Measurements from ENCODE around the gene USP4.
"Not testable (repeated sequence)": the region's sequence is repeated elsewhere in the genome, so short reads cannot be mapped to it uniquely, and the experiment has no call there.

Gene USP4

GRCh38 chr3:49352890-49353421 is 13.1 kb upstream of the USP4 start:
- no peak for DNase-seq
- H3K4me1 ChIP-seq (ENCODE audit: control extremely low read depth in 1 of 4, control insufficient read depth in 4 of 4, insufficient read depth in 4 of 4, low read length in 3 of 4): peaks cover 27 to 68% (median 64%) of the 10 kb centered on the region in 4 experiments
- H3K4me3 ChIP-seq (ENCODE audit: control insufficient read depth in 1 of 7, extremely low read depth in 1 of 7, insufficient read depth in 4 of 7, low read depth in 2 of 7, low read length in 6 of 7): no peak overlapping the region
- ChIA-PET POLR2A (interaction anchor here (0.7 to 4.2 kb wide), 3 partner anchors 8 to 13 kb away, joined by 3 to 30 read pairs (median 7); partner anchors contain the start of gene USP4), CTCF (interaction anchor here (0.8 to 2.4 kb wide), 3 partner anchors 11 to 56 kb away, joined by 4 to 21 read pairs (median 4); partner anchors contain the start of gene USP4)
- H3K9me3 ChIP-seq (ENCODE audit: control extremely low read depth in 1 of 5, control insufficient read depth in 4 of 5, insufficient read depth in 2 of 5, low read depth in 1 of 5, low read length in 4 of 5): no peaks in the 10 kb centered on the region
- H3K27me3 ChIP-seq (replicated peaks in 2 of 5; ENCODE audit: control insufficient read depth in 4 of 5, insufficient read depth in 5 of 5, low read length in 4 of 5): no peaks in the 10 kb centered on the region
- WGBS (ENCODE audit: insufficient coverage): 81% methylated on average over 3 of the region's 5 CpGs
- peak overlapping the region in 1 of 2 experiments; percentile 75 for H3K27ac ChIP-seq (ENCODE audit: insufficient read depth in 1 of 2, low read depth in 1 of 2, low read length in 2 of 2, poor library complexity in 1 of 2, severe bottlenecking in 2 of 2)
- H3K36me3 ChIP-seq (ENCODE audit: control insufficient read depth in 4 of 4, insufficient read depth in 4 of 4, low read length in 3 of 4): peaks cover 0 to 16% (median 11%) of the 10 kb centered on the region in 4 experiments

DNA sequence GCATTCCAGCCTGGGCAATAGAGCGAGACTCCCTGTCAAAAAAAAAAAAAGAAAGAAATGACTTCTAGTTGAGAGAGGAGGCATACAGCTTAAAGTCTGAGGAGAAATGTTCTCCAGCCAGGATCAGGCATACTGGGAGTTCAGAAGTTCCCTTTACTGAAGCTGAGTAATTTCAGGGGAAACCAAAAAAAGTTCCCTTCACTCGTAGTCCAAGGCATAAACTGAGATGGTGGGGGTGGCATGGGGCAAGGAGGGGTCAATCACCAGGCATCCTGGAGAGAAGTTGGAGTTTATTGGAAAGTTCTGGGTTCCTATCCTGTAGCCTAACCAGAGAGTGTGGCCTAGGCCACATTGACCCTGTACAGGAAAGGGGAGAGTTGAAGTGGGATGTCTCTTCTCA is 12.4 kb upstream of the USP4 start:
- Histone ChIP-seq H3K4me3 (ENCODE audit: control insufficient read depth in 1 of 7, extremely low read depth in 1 of 7, insufficient read depth in 4 of 7, low read depth in 2 of 7, low read length in 6 of 7) (peak overlapping the region in 1 of 7 experiments; percentile 20), H3K9me3 (ENCODE audit: control extremely low read depth in 1 of 5, control insufficient read depth in 4 of 5, insufficient read depth in 2 of 5, low read depth in 1 of 5, low read length in 4 of 5) (no peaks in the 10 kb centered on the region), H3K27ac (ENCODE audit: insufficient read depth in 1 of 2, low read depth in 1 of 2, low read length in 2 of 2, poor library complexity in 1 of 2, severe bottlenecking in 2 of 2) (peak overlapping the region; percentile 37 to 75), H3K4me1 (ENCODE audit: control extremely low read depth in 1 of 4, control insufficient read depth in 4 of 4, insufficient read depth in 4 of 4, low read length in 3 of 4) (peaks cover 27 to 67% (median 63%) of the 10 kb centered on the region in 4 experiments), H3K27me3 (replicated peaks in 2 of 5; ENCODE audit: control insufficient read depth in 4 of 5, insufficient read depth in 5 of 5, low read length in 4 of 5) (no peaks in the 10 kb centered on the region), H3K36me3 (ENCODE audit: control insufficient read depth in 4 of 4, insufficient read depth in 4 of 4, low read length in 3 of 4) (peaks cover 0 to 15% (median 10%) of the 10 kb centered on the region in 4 experiments)
- CTCF ChIA-PET: interaction anchor here (0.8 to 2.4 kb wide), 3 partner anchors 10 to 57 kb away, joined by 4 to 21 read pairs (median 4); partner anchors contain the start of gene USP4
- POLR2A ChIA-PET: interaction anchor here (1.0 to 4.2 kb wide), 2 partner anchors 9 to 12 kb away, joined by 7 to 30 read pairs; partner anchors contain the start of gene USP4
- WGBS (ENCODE audit: insufficient coverage): 50% methylated on average over 2 of the region's 2 CpGs
- no peak for DNase-seq

GRCh38 chr3:49351521-49352011 is 11.7 kb upstream of the USP4 start:
- CTCF ChIA-PET: interaction anchor here (1.2 to 4.1 kb wide), 3 partner anchors 8 to 12 kb away, joined by 5 to 21 read pairs (median 18); partner anchors contain the start of gene USP4
- peak overlapping the region; percentile 37 to 75 for H3K27ac ChIP-seq (ENCODE audit: insufficient read depth in 1 of 2, low read depth in 1 of 2, low read length in 2 of 2, poor library complexity in 1 of 2, severe bottlenecking in 2 of 2)

GRCh38 chr3:49349348-49350114 is 9.7 kb upstream of the USP4 start:
- Histone ChIP-seq H3K27me3 (replicated peaks in 2 of 5; ENCODE audit: control insufficient read depth in 4 of 5, insufficient read depth in 5 of 5, low read length in 4 of 5) (no peaks in the 10 kb centered on the region), H3K36me3 (ENCODE audit: control insufficient read depth in 4 of 4, insufficient read depth in 4 of 4, low read length in 3 of 4) (peaks cover 0 to 2% (median 0%) of the 10 kb centered on the region in 4 experiments), H3K4me3 (ENCODE audit: control insufficient read depth in 1 of 7, extremely low read depth in 1 of 7, insufficient read depth in 4 of 7, low read depth in 2 of 7, low read length in 6 of 7) (no peak overlapping the region), H3K4me1 (ENCODE audit: control extremely low read depth in 1 of 4, control insufficient read depth in 4 of 4, insufficient read depth in 4 of 4, low read length in 3 of 4) (peaks cover 26 to 73% (median 69%) of the 10 kb centered on the region in 4 experiments), H3K27ac (ENCODE audit: insufficient read depth in 1 of 2, low read depth in 1 of 2, low read length in 2 of 2, poor library complexity in 1 of 2, severe bottlenecking in 2 of 2) (peak overlapping the region; percentile 35 to 75), H3K9me3 (ENCODE audit: control extremely low read depth in 1 of 5, control insufficient read depth in 4 of 5, insufficient read depth in 2 of 5, low read depth in 1 of 5, low read length in 4 of 5) (no peaks in the 10 kb centered on the region)
- DNase-seq: peak; percentile 38 to 82 (median 67)
- WGBS (ENCODE audit: insufficient coverage): 63% methylated on average over 2 of the region's 3 CpGs
- CTCF ChIA-PET: interaction anchor here (1.0 to 4.1 kb wide), 3 partner anchors 10 to 60 kb away, joined by 3 to 18 read pairs (median 3); partner anchors contain the start of gene USP4
- POLR2A ChIA-PET: interaction anchor here (0.5 to 4.2 kb wide), 2 partner anchors 10 to 32 kb away, joined by 3 to 30 read pairs; partner anchors contain the start of gene USP4

More at GRCh38 chr3:49351521-49352011, 11.7 kb upstream of the USP4 start:
- no peaks in the 10 kb centered on the region for H3K27me3 ChIP-seq (replicated peaks in 2 of 5; ENCODE audit: control insufficient read depth in 4 of 5, insufficient read depth in 5 of 5, low read length in 4 of 5)
- WGBS (ENCODE audit: insufficient coverage): 0% methylated on average over 1 of the region's 1 CpG
- peaks cover 25 to 67% (median 64%) of the 10 kb centered on the region in 4 experiments for H3K4me1 ChIP-seq (ENCODE audit: control extremely low read depth in 1 of 4, control insufficient read depth in 4 of 4, insufficient read depth in 4 of 4, low read length in 3 of 4)
- peak overlapping the region in 2 of 7 experiments; percentile 3 to 33 for H3K4me3 ChIP-seq (ENCODE audit: control insufficient read depth in 1 of 7, extremely low read depth in 1 of 7, insufficient read depth in 4 of 7, low read depth in 2 of 7, low read length in 6 of 7)
- POLR2A ChIA-PET: interaction anchor here (4.2 kb wide), 1 partner anchor 12 kb away, joined by 30 read pairs; the partner anchor contains the start of gene USP4
- peaks cover 0 to 12% (median 9%) of the 10 kb centered on the region in 4 experiments for H3K36me3 ChIP-seq (ENCODE audit: control insufficient read depth in 4 of 4, insufficient read depth in 4 of 4, low read length in 3 of 4)
- DNase-seq: peak in 2 of 3 donors; percentile 69 to 79
- H3K9me3 ChIP-seq (ENCODE audit: control extremely low read depth in 1 of 5, control insufficient read depth in 4 of 5, insufficient read depth in 2 of 5, low read depth in 1 of 5, low read length in 4 of 5): no peaks in the 10 kb centered on the region

- H3K36me3 ChIP-seq (ENCODE audit: control insufficient read depth in 4 of 4, insufficient read depth in 4 of 4, low read length in 3 of 4); DNase-seq; H3K9me3 ChIP-seq (ENCODE audit: control extremely low read depth in 1 of 5, control insufficient read depth in 4 of 5, insufficient read depth in 2 of 5, low read depth in 1 of 5, low read length in 4 of 5); H3K4me3 ChIP-seq (ENCODE audit: control insufficient read depth in 1 of 7, extremely low read depth in 1 of 7, insufficient read depth in 4 of 7, low read depth in 2 of 7, low read length in 6 of 7); H3K27me3 ChIP-seq (replicated peaks in 2 of 5; ENCODE audit: control insufficient read depth in 4 of 5, insufficient read depth in 5 of 5, low read length in 4 of 5): not testable (repeated sequence)
- 100% methylated on average over 6 of the region's 12 CpGs for WGBS (ENCODE audit: insufficient coverage)
- CTCF ChIA-PET: interaction anchor here (1.5 to 4.1 kb wide), 2 partner anchors 9 kb away, joined by 3 to 18 read pairs; partner anchors contain the start of gene USP4
- Histone ChIP-seq H3K4me1 (ENCODE audit: control extremely low read depth in 1 of 4, control insufficient read depth in 4 of 4, insufficient read depth in 4 of 4, low read length in 3 of 4) (peaks cover 32 to 84% (median 80%) of the 10 kb centered on the region in 4 experiments), H3K27ac (ENCODE audit: insufficient read depth in 1 of 2, low read depth in 1 of 2, low read length in 2 of 2, poor library complexity in 1 of 2, severe bottlenecking in 2 of 2) (peak overlapping the region in 1 of 2 experiments; percentile 75)
- POLR2A ChIA-PET: interaction anchor here (0.7 kb wide), 1 partner anchor 458 kb away, joined by 3 read pairs; no protein-coding TSS in a partner anchor
Measured at GRCh38 chr3:49348361-49348760, 8.5 kb upstream of the USP4 start.

DNA sequence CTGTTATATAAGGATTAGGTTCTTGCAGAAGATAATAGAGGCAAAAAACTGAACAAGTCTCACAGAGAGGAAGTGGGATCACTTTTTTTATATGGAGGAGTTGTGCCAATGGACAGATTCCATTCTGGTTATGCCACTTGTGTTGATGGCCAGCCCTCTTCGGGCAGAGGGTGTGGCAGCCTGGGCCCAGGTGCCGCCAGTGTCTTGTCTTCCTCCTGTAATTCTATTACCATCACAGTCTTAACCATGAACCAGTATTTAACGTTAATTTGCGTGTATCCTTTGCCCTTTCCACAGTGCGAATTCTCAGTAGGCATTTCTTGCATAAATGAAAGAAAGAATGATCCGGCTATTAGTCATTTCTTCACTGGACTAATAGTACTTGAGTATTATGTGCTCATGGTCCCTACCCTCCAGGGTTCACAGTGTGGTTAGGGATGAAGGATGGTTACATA is 7.0 kb upstream of the USP4 start:
- peak overlapping the region; percentile 98 to 99 for H3K27ac ChIP-seq (ENCODE audit: insufficient read depth in 1 of 2, low read depth in 1 of 2, low read length in 2 of 2, poor library complexity in 1 of 2, severe bottlenecking in 2 of 2)
- no peaks in the 10 kb centered on the region for H3K27me3 ChIP-seq (replicated peaks in 2 of 5; ENCODE audit: control insufficient read depth in 4 of 5, insufficient read depth in 5 of 5, low read length in 4 of 5)
- POLR2A ChIA-PET: no interaction called here
- CTCF ChIA-PET: interaction anchor here (2.2 kb wide), 1 partner anchor 102 kb away, joined by 6 read pairs; no protein-coding TSS in a partner anchor
- H3K9me3 ChIP-seq (ENCODE audit: control extremely low read depth in 1 of 5, control insufficient read depth in 4 of 5, insufficient read depth in 2 of 5, low read depth in 1 of 5, low read length in 4 of 5): no peaks in the 10 kb centered on the region
- no peak for DNase-seq
- 80% methylated on average over 1 of the region's 6 CpGs for WGBS (ENCODE audit: insufficient coverage)
- peaks cover 22 to 85% (median 81%) of the 10 kb centered on the region in 4 experiments for H3K4me1 ChIP-seq (ENCODE audit: control extremely low read depth in 1 of 4, control insufficient read depth in 4 of 4, insufficient read depth in 4 of 4, low read length in 3 of 4)
- no peaks in the 10 kb centered on the region for H3K36me3 ChIP-seq (ENCODE audit: control insufficient read depth in 4 of 4, insufficient read depth in 4 of 4, low read length in 3 of 4)
- no peak overlapping the region for H3K4me3 ChIP-seq (ENCODE audit: control insufficient read depth in 1 of 7, extremely low read depth in 1 of 7, insufficient read depth in 4 of 7, low read depth in 2 of 7, low read length in 6 of 7)

Measured in common myeloid progenitor, CD34-positive (primary cell).